ENCODE measurements around the gene TEX48.

TEX48 gene

GRCh38 chr9:114616684-114617520 lies 65.1 kb downstream of the TEX48 start:
- ATAC-seq (ENCODE audit: insufficient read depth, low read depth), result no peak
- DNase-seq, result no peak
- peaks cover 25% of the 10 kb centered on the region for H3K4me1 ChIP-seq (ENCODE audit: insufficient read depth, low read length)
- no peaks in the 10 kb centered on the region for H3K9me3 ChIP-seq (ENCODE audit: insufficient read depth, low read length, severe bottlenecking)
- H4K20me1 ChIP-seq (ENCODE audit: insufficient read depth, low read length), result peaks cover 3% of the 10 kb centered on the region; the same call in 1 of the 2 replicates
- no peak overlapping the region for H3K4me2 ChIP-seq (ENCODE audit: insufficient read depth, low read length)
- H3K79me2 ChIP-seq (ENCODE audit: insufficient read depth, low read length), result peaks cover 82% of the 10 kb centered on the region
- H3K27ac ChIP-seq (ENCODE audit: low read length), result no peak overlapping the region; the same call in 1 of the 2 replicates
- TF ChIP-seq CTCF (IDR thresholded peaks at IDR 0.05; ENCODE audit: borderline replicate concordance, extremely low read depth, low read length, poor library complexity, severe bottlenecking) (no peak), EZH2 (IDR thresholded peaks at IDR 0.05; ENCODE audit: borderline replicate concordance, low read depth, low read length, severe bottlenecking) (no peak)
- H3K36me3 ChIP-seq (ENCODE audit: insufficient read depth, low read length), result peaks cover 41% of the 10 kb centered on the region
- no peaks in the 10 kb centered on the region for H3K27me3 ChIP-seq (ENCODE audit: insufficient read depth, low read length, poor library complexity)
- H3K4me3 ChIP-seq (ENCODE audit: low read depth in 1 of 2, low read length in 2 of 2), result no peak overlapping the region
- H2AFZ ChIP-seq (ENCODE audit: low read depth, low read length), result no peak overlapping the region
- H3K9ac ChIP-seq (ENCODE audit: low read depth, low read length), result no peak overlapping the region
